ENCODE data around the gene PPARA. TPM values are rescaled to one million over a fixed set of nuclear protein-coding genes. Genes with fewer than 3 reads are reported as not detected.

PPARA gene
- 1 to 10 TPM; 3.4 to 8.0 (median 6.1) TPM for polyA plus RNA-seq

- H3K36me3 Mint-ChIP-seq: peaks cover 0 to 4% (median 4%) of the 10 kb centered on the region in 3 donors
Measured at GRCh38 chr22:46150034-46150654, at the start of gene PPARA. Gene PPARA (plus strand): TSS chr22:46150526. CDS start chr22:46198384, 47,858 bp downstream.

GRCh38 chr22:46102159-46102558 is 48.2 kb upstream of the PPARA start:
- no peaks in the 10 kb centered on the region for H3K9me3 Mint-ChIP-seq
- no peak overlapping the region for H3K27ac Mint-ChIP-seq
- H3K4me1 Mint-ChIP-seq: peaks cover 0 to 3% of the 10 kb centered on the region in 2 donors
- no peaks in the 10 kb centered on the region for H3K27me3 Mint-ChIP-seq (ENCODE audit: low read depth in 3 of 3)
- no peaks in the 10 kb centered on the region for H3K36me3 Mint-ChIP-seq
- no peak for DNase-seq
- H3K4me3 Mint-ChIP-seq: no peak overlapping the region

More at GRCh38 chr22:46150034-46150654, at the start of gene PPARA:
- Mint-ChIP-seq H3K27me3 (ENCODE audit: low read depth in 3 of 3) (peaks cover 0 to 12% (median 4%) of the 10 kb centered on the region in 3 donors), H3K4me3 (peak within 1 kb of the TSS; percentile 78 to 82 (median 80)), H3K27ac (peak within 1 kb of the TSS; percentile 80 to 87 (median 82)), H3K4me1 (peaks cover 21% of the 10 kb centered on the region in 2 donors), H3K9me3 (no peaks in the 10 kb centered on the region)
- peak; percentile 86 to 89 (median 86) for DNase-seq

GRCh38 chr22:46102752-46103151 is 47.6 kb upstream of the PPARA start:
- Mint-ChIP-seq H3K36me3 (no peaks in the 10 kb centered on the region), H3K4me3 (no peak overlapping the region), H3K27me3 (ENCODE audit: low read depth in 3 of 3) (no peaks in the 10 kb centered on the region), H3K4me1 (peaks cover 0 to 1% of the 10 kb centered on the region in 2 donors), H3K9me3 (no peaks in the 10 kb centered on the region), H3K27ac (no peak overlapping the region)
- no peak for DNase-seq

GRCh38 chr22:46103181-46103580 is 47.1 kb upstream of the PPARA start:
- no peaks in the 10 kb centered on the region for H3K9me3 Mint-ChIP-seq
- no peak for DNase-seq
- no peaks in the 10 kb centered on the region for H3K27me3 Mint-ChIP-seq (ENCODE audit: low read depth in 3 of 3)
- no peaks in the 10 kb centered on the region for H3K36me3 Mint-ChIP-seq
- no peak overlapping the region for H3K27ac Mint-ChIP-seq
- no peak overlapping the region for H3K4me3 Mint-ChIP-seq
- H3K4me1 Mint-ChIP-seq: peaks cover 0 to 1% of the 10 kb centered on the region in 2 donors

DNA sequence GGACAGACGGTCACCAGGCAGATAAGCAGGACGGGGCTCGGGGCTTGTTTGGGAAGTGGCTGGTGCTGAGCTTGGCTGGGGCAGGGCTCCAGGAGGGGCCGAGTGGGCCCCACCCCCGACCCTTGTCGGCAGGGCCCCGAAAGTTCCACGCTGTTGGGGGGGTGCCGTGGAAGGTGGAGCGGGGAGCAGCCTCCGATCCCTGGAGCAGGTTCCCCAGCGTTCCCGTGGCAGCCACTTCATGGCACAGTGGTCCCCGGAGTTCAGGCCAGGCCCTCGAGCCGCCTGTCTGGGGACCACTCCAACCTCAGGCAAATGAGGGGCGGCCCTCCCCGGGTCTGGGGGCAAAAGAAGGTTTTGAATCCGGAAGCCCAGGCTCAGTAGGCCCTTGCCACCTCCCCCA is 46.7 kb upstream of the PPARA start:
- Mint-ChIP-seq H3K9me3 (no peaks in the 10 kb centered on the region), H3K36me3 (no peaks in the 10 kb centered on the region), H3K27me3 (ENCODE audit: low read depth in 3 of 3) (no peaks in the 10 kb centered on the region), H3K4me3 (no peak overlapping the region), H3K4me1 (peaks cover 0 to 1% of the 10 kb centered on the region in 2 donors), H3K27ac (no peak overlapping the region)
- DNase-seq: no peak

DNA sequence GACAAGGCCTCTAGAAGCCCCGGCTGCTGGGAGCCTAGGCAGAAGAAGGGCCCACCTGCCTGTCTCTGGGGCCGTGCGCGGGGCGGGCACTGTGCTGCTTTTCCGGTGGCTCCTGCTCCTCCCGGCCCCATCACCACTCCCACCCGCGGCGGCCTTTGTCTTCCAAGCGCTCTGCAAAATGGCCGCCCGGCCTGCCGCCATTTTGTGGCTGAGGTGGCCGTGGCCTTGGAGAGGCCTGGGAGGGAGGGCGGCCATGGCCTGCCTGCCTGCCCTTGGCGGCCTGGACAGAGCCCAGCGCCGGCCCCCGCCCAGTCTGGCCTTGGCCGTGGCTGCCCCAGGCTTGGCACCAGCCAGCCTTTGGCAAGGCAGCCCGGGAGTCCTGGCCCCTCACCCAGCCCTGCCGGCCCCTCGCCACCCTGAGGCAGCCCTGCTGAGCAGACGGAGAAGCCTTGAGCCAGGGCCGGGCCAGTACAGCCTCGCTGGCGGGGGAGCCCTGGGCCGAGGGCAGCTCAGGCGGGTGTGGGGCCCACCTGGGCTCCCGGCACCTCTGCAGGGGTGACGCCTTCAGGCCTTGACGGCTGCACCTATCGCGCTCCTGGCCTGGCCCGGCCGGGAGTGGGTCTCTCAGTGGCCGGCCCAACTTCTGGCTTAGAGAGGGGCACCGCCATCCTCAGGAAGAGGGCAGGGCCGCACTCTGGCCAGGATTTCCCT is 46.0 kb upstream of the PPARA start:
- H3K4me3 Mint-ChIP-seq: no peak overlapping the region
- H3K36me3 Mint-ChIP-seq: no peaks in the 10 kb centered on the region
- H3K4me1 Mint-ChIP-seq: peaks cover 0 to 1% of the 10 kb centered on the region in 2 donors
- H3K27ac Mint-ChIP-seq: no peak overlapping the region
- DNase-seq: no peak
- no peaks in the 10 kb centered on the region for H3K9me3 Mint-ChIP-seq
- H3K27me3 Mint-ChIP-seq (ENCODE audit: low read depth in 3 of 3): peaks cover 0 to 2% (median 0%) of the 10 kb centered on the region in 3 donors

- Mint-ChIP-seq H3K27ac (no peak overlapping the region), H3K4me1 (peaks cover 0 to 1% of the 10 kb centered on the region in 2 donors), H3K4me3 (no peak overlapping the region), H3K9me3 (no peaks in the 10 kb centered on the region), H3K27me3 (ENCODE audit: low read depth in 3 of 3) (peaks cover 0 to 2% (median 0%) of the 10 kb centered on the region in 3 donors), H3K36me3 (no peaks in the 10 kb centered on the region)
- DNase-seq: no peak
Measured at GRCh38 chr22:46104881-46105493, 45.3 kb upstream of the PPARA start.

DNA sequence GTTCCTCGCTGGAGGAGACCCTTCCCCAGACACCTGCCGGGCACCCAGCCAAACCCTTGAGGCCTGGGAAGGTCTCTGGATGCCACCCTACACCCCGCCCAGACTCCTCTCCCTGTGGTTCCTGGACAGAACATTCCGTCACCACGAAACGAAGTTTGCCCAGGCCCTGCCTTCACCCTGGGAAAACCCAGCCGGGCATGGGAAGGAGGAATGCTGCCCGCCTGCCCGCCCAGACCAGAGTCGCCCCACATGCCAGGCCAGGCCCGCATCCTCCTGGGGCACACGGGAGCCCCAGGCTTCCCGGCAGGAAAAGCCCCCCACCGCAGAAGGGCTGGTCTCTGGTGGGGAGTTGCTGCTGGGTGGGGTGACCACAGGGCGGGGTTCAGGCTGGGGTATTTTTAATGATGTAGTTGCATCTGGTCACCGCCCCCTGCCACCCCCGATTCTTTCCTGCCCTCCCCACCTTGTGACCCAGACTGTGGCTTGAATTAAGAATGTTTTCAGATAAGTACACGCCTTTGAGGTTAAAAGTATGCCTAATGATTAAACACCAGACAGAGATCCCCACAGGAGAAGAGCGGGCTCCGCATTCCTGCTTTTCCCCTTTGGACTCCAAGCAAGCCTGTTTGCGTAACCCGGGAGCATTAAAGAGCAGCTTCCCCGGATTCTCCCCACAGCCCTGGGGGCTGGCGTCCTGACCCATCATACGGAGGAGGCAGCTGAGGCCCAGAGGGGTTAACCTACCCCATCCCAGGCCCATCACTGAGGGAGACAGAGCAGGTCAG is 44.6 kb upstream of the PPARA start:
- Mint-ChIP-seq H3K36me3 (no peaks in the 10 kb centered on the region), H3K9me3 (no peaks in the 10 kb centered on the region), H3K4me3 (no peak overlapping the region), H3K27me3 (ENCODE audit: low read depth in 3 of 3) (peaks cover 0 to 2% (median 0%) of the 10 kb centered on the region in 3 donors), H3K4me1 (peaks cover 0 to 1% of the 10 kb centered on the region in 2 donors), H3K27ac (peak overlapping the region in 1 of 6 donors; percentile 30)
- no peak for DNase-seq

DNA sequence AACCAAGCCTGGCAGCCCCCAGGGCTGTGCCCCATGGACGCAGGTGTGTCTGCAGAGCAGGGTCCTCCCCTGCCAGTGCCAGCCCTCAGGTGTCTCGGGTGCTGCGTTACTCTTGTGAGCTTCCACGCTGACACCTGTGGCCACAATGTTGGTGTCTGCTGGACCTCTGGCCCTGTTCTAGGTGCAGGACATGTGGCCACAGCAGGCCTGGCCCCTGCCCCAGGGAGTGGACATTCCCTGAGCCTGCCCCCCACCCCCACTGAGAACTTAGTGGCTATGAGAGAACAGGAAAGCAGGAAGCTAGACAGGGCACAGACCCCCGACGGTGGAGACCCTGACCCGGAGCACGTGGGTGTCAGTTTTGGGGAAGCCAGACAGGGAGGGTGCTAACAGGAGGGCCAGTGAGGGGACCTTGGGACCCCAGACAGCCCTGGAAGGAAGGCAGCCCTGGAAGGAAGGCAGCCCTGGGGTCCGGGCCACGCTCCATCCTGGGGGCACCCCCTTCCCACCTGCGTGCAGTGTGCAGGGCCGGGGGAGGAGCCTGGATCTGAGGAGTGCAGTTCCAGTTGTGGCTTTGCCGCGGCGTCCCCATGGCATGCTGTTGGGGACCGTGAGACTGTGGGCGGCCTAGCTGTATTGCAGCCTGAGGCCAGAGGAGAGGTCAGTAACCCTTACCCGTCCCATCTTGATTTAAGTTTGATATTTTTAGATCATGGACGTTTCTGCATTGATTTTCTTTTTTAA is 43.9 kb upstream of the PPARA start:
- H3K27me3 Mint-ChIP-seq (ENCODE audit: low read depth in 3 of 3): peaks cover 0 to 2% (median 0%) of the 10 kb centered on the region in 3 donors
- H3K4me3 Mint-ChIP-seq: no peak overlapping the region
- no peaks in the 10 kb centered on the region for H3K9me3 Mint-ChIP-seq
- H3K4me1 Mint-ChIP-seq: peaks cover 0 to 1% of the 10 kb centered on the region in 2 donors
- no peak overlapping the region for H3K27ac Mint-ChIP-seq
- no peak for DNase-seq
- no peaks in the 10 kb centered on the region for H3K36me3 Mint-ChIP-seq

GRCh38 chr22:46107089-46107664 is 43.1 kb upstream of the PPARA start:
- H3K9me3 Mint-ChIP-seq: no peaks in the 10 kb centered on the region

DNA sequence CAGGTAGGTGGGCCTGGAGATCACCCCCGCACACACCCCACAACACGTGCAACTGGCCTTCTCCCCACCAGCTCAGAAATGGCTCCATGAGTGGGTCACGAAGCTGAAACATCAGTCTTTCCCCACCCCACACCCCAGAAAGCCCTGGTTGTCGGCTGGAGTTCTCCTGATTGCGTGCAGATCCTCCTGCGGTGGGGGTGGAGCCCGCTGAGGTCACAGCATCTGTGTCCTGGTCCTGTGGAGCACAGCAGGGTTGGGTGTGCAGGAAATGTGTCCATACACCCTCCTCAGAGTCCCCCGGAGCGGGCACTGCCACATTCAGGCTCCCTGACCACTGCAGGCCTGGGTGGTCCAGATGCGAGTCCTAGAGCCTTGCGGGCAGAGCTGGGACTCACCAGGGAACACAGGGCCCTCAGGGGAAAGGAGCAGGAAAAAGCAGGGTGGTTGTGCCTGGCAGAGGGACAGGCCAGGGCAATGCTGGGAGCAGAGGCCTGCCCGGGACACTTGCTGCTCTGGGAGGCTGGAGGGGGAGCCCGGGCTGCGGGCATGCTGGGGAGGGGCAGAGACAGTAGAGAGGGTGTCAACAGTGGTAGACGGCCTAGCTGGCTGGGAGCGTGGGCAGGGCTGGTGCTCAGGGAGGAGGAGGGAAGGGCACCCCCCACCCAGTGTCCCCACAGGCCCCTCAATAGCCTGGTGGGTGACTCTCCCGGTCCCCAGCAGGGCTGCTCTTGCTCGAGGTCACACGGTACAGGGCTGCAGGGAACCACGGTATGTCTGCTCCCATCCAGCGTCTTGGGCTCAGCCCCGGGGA is 42.4 kb upstream of the PPARA start:
- no peak for DNase-seq
- H3K36me3 Mint-ChIP-seq: no peaks in the 10 kb centered on the region
- no peak overlapping the region for H3K27ac Mint-ChIP-seq
- H3K4me1 Mint-ChIP-seq: peaks cover 0 to 1% of the 10 kb centered on the region in 2 donors
- H3K4me3 Mint-ChIP-seq: no peak overlapping the region
- peaks cover 0 to 2% (median 0%) of the 10 kb centered on the region in 3 donors for H3K27me3 Mint-ChIP-seq (ENCODE audit: low read depth in 3 of 3)
- H3K9me3 Mint-ChIP-seq: no peaks in the 10 kb centered on the region

More at GRCh38 chr22:46107089-46107664, 43.1 kb upstream of the PPARA start:
- H3K4me1 Mint-ChIP-seq: peaks cover 0 to 1% of the 10 kb centered on the region in 2 donors
- no peak overlapping the region for H3K27ac Mint-ChIP-seq
- peaks cover 0 to 2% (median 0%) of the 10 kb centered on the region in 3 donors for H3K27me3 Mint-ChIP-seq (ENCODE audit: low read depth in 3 of 3)
- H3K4me3 Mint-ChIP-seq: no peak overlapping the region
- no peaks in the 10 kb centered on the region for H3K36me3 Mint-ChIP-seq
- DNase-seq: no peak
